ENCODE results near the gene SMNDC1.
"Not testable (repeated sequence)": the region's sequence is repeated elsewhere in the genome, so short reads cannot be mapped to it uniquely, and the experiment has no call there.

Gene SMNDC1

DNA sequence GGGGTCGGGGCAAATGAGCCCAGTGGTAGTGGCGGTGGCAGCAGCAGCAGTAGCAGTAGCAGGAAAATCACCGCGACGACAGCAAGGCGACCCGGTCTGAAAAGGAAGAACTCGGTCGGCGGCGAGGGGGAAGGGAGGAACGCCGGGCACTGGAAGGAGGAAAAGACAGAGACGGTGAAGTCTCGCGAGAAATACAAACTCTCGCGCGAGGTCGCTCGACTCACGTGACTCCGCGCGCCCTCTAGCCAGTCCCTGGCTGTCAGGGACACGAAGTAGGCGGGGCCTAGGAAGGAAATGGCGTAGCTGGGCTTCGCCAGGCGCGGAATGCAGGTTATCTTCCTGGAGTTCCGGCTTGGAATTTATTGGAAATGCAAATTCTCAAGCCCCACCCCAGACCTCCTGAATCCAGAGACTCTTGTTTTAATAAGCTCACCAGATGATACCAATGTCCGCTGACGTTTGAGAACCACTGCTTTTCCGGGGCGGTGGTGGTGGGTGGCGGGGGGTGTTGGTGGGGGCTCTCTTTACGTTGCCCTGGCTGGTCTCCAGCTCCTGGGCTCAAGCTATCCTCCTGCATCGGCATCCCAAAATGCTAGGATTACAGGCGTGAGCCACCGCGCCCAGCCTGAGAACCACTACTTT is at the start of gene SMNDC1:
Gene SMNDC1 (minus strand): TSS at position 141 of the 642 bp plus-strand sequence. CDS start 1,333 bp downstream, outside the sequence.
- peak; percentile 95 for DNase-seq (ENCODE audit: low read depth)

DNA sequence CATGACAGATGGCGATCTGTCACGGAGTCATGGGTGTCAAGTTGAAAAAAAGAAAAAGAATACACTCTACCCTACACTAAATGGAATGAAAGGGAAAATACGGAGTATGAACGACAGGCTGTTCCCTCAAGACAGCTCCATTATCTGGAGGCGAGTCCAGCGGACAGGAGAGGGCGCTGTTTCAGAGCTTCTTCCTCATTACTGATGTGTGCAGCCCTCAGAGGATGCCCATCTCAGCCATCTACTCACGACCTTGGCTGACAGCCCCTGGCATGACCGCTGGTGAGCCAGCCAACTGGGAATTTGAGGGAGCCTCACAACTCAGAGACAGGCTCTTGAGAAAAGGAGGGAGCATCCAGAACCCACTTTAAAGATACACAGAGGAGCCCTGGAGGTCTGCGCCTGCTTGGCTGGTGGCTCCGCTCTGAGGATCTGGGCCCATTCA is 49.6 kb upstream of the SMNDC1 start:
- DNase-seq (ENCODE audit: low read depth), result peak; percentile 62

DNA sequence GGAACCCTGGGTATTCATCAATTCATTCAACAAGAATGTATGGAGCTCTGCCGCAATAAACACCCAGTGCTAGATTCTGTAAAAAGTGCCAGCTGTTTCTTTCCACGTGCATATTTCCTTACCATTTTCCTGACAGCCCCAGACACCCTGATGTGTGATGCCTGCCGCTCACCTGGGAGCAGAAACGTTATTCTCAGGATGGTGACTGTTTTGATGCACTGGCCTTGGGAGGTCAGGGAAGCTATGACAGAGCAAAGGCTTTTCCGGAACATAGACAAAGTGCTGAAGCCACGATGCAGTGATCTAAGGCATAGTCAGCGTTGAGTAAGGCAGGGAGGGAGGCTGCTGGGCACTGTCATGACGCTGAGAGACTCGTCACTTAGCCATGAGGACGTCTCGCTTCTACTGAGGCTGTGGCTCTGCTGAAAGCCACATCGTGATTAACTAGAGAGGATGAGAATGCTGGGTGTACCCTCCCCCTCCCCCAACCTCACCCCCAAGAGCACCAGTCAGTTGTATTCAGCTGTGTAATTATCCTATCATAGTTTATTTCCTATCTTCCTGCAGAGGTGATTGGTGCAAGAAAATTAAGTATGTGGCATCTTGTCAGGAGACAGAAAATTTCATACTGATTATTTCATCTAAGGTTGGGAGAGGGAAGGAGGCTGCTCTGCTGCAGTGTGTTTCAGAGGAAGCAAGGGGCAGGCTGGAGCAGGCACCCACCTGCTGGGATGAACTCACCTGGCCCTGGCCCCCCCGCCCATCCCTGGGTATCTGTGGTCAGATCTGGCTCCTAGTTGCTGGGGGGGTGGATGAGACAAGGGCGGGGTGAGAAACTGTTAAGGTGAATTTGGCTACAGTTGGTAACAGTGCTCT is 48.8 kb upstream of the SMNDC1 start:
- peak; percentile 78 for DNase-seq (ENCODE audit: low read depth)

DNA sequence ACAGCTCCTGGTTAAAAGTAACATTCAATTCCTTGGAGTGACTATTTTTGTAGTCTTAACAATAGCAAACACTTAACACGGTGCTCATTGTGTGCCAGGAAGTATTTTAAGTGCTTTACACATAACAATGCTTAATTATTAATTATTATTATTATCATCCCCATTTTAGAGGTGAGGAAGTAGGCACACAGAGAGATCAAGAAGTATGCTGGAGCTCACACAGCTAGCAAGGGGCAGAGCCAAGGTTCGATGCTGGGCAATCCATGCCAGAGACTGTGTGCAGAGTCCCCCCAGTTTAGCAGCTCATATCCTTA is 48.2 kb upstream of the SMNDC1 start:
- no peak for DNase-seq (ENCODE audit: low read depth)

DNA sequence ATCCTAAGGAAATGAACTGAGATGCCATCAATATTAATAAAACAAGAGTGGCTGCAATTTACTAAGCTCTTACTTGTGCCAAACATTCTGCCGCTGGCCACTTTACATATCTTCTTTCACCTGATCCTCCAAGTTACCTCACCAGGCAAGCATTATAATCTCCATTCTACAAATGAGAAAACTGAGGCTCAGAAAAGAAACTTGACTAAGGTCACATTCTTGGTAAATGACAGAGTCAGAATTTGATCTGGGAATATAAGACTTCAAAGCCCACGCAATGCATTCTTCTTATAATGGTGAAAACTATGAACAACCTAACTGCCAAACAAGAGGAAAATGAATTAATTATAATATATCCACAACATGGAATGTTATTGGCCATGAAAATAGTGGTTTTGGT is 46.1 kb upstream of the SMNDC1 start:
- DNase-seq (ENCODE audit: low read depth), result no peak

DNA sequence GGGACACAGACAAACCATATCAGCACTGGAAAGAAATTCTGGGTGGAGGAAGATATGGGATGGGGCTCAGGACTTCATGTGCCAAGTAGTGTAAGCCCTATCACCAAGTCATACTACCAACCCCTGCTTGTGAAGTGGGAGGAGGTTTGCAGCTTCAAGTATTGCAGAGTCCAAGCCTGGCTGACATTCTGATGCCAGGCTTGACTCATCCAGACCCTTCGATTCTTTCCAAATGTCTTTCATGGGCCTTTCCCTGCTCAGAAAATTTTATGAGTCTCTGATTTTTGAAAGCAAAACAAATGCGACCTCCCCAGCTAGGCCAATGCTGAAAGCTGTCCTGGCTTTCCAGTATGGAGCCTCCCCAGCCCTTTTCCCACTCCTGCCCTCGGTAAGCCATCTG is 45.1 kb upstream of the SMNDC1 start:
- DNase-seq (ENCODE audit: low read depth), result no peak

DNA sequence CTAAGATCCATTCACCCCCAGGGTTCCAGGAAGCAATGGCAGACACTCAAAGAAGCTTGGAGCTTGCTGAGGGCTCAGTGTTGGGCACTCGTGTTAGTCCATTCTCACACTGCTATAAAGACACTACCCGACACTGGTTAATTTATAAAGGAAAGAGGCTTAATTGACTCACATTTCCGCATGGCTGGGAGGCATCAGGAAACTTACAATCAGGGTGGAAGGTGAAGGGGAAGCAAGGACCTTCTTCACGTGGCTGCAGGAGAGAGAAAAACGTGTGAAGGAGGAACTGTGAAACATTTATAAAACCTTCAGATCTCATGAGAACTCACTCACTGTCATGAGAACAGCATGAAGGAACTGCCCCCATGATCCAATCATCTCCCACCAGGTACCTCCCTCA is 44.7 kb upstream of the SMNDC1 start:
- no peak for DNase-seq (ENCODE audit: low read depth)

DNA sequence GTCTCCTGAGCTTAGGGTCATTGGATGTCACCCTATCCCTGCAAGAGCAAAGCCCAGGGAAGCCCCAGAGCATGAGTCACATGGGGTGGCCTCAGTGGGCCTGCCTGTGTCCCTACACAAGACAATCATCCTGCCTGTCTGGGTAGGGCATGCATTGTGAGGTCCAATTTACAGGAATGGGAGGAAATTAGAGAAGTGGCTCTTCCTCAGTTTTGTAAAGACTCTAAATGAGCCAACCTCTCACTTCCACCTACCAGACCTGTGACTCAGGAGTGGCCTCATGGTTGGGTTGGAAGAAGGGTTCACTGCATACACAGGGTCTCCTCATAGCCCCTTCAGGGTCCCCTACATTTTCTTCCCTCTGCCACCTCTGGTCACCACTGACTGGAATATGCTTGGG is 43.6 kb upstream of the SMNDC1 start:
- DNase-seq (ENCODE audit: low read depth), result no peak

DNA sequence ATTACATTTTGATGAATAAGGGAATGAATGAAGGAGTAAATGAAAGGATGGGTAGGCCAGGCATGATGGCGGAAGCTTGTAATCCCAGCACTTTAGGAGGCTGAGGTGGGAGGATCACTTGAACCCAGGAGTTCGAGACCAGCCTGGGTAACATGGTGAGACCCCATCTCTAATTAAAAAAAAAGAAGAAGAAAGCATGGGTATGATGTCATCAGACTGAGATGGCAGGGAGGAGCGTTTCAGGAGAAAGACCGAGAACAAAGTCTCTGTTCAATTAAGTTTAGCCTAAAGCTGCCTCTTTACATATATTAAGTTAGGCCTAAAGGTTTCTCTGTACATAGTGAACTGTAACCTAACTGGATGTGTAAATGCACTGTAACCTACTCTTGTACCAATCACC is 42.2 kb upstream of the SMNDC1 start:
- DNase-seq (ENCODE audit: low read depth), result no peak

DNA sequence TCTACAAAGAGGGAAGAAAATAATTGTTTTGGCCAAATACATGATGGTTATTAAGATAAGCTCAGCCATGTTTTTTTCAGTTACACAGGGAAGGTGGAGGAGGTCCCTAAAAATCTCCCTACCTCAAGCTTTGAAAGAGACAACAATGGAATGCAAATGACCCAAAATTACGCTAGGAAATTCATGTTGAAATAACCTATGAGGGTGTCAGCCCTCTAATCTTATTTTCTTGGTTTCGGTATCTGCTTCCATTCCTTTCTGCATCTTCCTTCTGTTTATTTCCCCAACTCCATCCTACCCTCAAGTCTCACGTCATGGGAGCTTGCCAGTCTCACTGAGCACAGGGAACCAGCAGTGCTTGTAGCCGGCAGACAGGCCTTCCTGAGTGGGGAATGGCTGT is 40.6 kb upstream of the SMNDC1 start:
- DNase-seq (ENCODE audit: low read depth), result no peak

DNA sequence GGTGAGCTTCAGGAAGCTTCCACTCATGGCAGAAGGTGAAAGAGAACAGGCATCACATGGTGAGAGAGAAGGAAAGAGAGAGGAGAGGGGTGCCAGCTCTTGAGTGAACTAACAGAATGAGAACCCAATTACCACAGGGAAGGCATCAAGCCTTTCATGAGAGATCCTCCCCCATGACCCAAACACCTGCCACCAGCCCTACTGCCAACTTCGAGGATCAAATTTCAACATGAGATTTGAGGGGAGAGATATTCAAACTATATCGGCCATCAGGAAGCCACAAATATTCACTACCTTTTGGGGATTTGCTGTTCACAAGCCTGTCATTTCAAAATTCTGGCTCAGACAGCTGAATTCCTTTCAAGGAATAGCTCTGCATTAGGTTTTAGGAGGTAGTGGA is 39.9 kb upstream of the SMNDC1 start:
- DNase-seq (ENCODE audit: low read depth), result no peak

DNA sequence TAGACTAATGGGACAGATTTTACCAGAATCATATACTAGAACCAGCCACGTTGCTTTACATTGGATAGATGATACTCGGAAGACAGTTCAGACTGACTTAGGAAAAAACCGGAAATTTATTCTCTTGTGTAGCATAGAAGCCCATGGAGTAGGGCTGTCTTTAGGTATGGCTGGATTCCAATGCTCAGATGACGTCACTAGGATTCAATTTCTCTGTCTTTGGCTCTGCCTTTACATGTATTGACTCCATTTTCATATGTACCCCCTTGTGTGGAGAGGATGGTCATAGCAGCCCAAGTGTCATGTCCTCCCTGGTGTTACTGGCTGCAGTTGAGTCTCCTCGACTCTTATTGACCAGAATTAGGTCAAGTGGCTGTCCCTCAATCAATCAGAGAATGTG is 39.2 kb upstream of the SMNDC1 start:
- DNase-seq (ENCODE audit: low read depth), result no peak

DNA sequence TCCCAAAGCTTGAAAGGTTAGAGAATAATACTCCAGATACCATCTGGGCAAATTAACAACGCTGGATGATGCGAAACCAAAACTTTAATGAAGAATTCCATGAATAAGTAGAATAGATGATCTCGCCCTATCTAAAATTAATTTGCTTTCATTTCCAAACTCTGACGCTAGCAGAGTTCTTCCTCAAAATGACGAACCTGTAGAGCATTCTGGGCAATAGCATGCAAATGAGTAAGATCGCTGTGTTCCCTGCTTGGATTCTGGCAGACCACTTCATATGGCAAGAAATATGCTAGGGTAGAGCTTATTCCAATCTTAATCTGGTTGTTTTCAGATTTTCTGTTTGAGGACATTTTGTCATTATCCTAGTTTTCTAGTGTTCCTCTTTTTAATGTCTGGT is 36.1 kb upstream of the SMNDC1 start:
- DNase-seq (ENCODE audit: low read depth), result no peak

DNA sequence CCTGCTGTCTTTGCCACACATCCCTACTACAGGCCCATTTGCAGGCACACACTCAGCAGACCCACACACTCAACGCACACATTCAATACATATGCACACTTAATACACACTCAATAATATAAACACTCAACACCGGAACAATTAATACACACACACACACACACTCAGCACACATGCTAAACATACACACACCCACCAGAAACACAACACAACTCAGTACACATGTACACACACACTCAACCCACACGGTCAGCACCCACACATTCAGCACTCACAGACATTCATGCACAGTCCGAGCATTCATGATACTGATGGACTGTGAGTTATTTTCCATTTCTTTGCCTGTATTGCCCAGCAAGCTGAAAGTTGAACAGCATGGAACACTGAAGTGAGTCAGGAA is 35.4 kb upstream of the SMNDC1 start:
- DNase-seq (ENCODE audit: low read depth), result no peak

DNA sequence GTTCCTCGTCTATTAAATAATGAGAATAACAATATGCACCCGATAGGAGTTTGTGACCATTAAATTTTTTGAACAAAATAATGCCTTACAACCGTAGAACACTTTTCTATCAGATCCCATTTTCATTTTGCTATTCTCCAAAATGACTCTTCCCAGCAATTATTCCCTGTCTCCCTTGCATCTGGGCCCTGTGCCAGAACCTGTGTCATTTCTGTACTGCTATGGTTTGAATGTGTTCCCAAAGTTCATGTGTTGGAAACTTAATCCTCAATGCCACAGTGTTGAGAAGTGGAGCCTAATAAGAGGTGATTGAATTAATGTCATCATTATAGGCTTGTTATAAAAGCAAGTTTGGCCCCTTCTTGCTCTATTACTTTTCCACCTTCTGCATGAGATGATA is 33.2 kb upstream of the SMNDC1 start:
- no peak for DNase-seq (ENCODE audit: low read depth)

DNA sequence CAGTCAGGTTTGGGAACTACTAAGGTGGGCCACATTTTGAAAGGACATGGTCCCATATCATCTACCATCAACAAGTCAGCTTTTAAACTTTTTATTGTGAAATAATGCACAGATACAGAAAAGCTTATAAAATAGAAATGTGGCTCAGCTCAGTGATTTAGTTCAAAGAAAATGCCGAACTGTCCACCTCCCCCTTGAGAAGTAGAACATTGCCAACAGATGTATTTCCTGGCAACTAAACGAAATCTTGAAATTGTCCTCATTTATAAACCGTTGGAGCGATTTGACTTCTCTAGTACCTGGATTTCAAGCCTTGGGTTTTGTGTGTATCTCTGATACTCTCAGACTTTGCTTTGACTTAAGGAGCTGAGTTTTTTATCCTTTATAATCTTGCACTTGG is 32.7 kb upstream of the SMNDC1 start:
- DNase-seq (ENCODE audit: low read depth), result no peak

DNA sequence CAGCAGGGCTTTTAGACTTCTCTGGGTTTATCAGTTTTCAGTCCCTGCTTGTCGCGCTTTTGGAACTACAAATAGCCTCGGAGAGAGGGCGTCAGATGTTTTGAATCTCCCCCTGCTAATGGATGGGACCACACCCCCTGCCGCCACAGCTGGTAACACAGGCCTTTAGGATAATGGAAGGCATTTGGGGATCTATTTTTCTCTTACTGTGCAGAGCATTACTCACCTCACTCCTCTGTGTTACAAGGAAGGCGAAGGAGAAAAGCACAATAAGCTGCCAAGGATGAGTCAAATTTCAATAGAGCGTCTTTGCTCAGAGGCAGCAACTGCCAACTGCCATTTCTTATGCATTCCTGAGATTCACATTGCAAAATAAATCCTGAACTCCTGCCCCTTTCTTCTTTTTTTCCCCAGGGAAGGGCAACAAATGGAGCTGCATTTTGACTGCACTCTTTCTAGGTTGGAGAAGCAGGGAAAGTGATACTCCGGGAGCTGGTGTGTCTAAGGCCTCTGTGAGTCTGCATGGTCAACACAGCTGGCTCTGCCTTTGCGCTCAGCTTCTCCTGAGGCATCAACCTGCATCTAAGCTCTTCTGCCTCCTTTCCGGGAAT is 31.5 kb upstream of the SMNDC1 start:
- peak; percentile 95 for DNase-seq (ENCODE audit: low read depth)

DNA sequence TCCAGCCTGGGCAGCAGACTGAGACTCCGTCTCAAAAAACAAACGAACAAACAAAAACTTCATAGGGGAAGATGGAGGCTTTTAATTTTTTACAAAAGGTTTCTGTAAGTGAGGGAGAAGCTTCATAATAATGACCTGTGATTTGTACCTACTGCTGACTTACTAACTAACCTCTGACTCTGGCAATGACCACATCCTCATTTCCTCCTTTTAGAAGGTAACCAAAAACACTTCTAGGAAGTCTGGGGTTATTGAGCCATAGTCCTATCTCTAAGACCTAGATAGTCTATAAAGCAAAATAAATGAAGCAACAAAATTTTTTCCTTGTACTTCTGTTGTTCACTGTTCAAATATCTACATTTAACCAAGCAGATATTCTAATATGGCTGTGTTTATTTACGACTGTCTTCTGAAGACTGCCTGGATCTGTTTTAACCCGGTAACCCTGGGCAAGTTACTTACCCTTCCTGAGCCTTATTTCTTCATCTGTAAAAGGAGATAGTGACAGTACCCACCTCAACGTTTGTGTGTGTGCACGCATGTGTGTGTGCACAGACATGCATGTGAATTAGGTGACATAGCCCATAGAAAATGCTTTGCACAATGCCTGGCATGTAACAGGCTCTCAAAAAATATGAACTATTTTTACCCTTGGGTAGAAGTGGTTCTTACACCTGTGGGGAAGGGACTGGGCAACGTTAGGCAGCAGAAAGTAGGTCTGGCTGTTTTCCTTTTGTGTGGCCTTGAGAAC is 30.8 kb upstream of the SMNDC1 start:
- DNase-seq (ENCODE audit: low read depth), result no peak

DNA sequence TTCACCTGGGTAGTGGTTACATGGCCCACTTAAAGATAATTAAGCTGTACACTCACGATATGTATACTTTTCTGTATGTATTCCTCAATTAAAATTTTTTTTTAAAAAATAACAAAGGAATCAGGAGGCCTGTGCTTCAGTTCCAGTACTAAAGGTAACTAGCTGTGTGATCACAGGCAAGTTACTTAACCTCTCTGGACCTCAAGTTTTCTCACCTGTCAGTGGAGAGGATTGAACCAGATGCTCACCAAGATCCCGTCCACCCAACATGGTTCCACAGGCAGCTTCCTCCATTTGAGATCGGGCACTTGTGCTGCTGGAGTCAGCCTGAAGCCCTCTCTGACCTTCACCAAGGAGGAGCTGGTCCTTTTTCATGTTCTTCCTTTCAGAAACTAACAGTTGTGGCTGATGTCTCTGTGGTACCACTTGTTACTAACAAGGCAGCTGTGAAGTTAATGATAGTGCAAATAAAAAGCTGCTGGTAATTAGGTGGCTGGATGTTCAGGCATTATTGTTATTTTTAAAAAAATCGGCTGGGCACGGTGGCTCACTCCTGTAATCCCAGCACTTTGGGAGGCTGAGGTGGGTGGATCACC is 29.4 kb upstream of the SMNDC1 start:
- DNase-seq (ENCODE audit: low read depth), result no peak

DNA sequence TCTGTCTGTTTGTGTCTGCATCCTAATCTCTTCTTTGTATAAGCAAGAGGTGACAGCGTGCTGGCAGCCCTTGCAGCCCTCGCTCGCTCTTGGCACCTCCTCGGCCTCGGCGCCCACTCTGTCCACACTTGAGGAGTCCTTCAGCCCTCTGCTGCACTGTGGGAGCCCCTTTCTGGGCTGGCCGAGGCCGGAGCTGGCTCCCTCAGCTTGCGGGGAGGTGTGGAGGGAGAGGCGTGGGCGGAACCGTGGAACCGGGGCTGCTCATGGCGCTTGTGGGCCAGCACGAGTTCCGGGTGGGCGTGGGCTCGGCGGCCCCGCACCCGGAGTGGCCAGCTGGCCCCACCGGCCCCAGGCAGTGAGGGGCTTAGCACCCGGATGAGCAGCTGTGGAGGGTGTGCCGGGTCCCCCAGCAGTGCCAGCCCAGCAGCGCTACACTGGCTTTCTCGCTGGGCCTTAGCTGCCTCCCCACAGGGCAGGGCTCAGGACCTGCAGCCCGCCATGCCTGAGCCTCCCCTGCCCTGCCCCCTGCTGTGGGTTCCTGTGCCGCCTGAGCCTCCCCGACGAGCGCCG is 26.6 kb upstream of the SMNDC1 start:
- not testable (repeated sequence) for DNase-seq (ENCODE audit: low read depth)

DNA sequence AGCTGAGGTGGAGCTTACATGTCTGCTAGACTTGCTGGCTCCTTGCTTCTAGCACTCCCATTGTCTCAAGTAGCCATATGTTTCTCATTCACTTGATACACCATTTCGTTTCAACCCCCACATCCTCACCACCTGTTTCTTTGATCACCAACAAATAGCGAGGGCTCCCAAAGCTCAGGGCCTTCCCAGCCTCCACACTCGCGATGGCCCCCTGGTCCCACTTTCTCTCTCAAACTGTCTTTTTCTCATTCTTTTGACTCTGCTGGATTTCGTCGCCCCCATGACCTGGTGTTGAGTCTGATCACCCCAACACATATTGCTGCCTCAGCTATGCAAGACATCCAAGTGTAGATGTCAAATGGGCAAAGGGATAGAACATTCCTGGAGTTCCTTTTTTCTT is 26.0 kb upstream of the SMNDC1 start:
- no peak for DNase-seq (ENCODE audit: low read depth)
